NCI-H2029 treated with DMSO at 0.1 percent for 48 hours (cell line): ENCODE data around the gene C21orf91.

Experiments
- DNase-seq: peaks from one replicate; lab custom pipeline; 2025; lab: John Stamatoyannopoulos, UW

The C21orf91 gene

GRCh38 chr21:17797967-17798366 lies 21.2 kb downstream of the C21orf91 start:
- DNase-seq, result no peak

- DNase-seq, result no peak
Measured at GRCh38 chr21:17796503-17796902, 22.7 kb downstream of the C21orf91 start.

DNA sequence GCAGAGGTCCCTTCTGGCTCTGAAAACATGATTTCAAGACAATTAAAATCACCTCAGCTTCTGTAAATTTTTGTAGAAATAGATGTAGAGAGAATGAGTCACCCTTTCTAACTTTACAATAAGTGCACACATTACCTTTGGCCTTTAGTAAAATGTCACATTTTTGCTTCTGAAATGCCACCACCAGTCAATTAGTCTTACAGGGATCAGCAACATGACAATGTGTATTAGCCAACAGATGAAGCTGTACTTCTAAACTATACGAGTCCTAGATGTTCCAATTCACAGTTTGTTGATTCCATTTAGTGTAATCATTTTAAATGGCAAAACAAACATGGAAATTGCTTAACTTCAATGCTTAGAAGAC lies 23.1 kb downstream of the C21orf91 start:
- DNase-seq, result no peak

DNA sequence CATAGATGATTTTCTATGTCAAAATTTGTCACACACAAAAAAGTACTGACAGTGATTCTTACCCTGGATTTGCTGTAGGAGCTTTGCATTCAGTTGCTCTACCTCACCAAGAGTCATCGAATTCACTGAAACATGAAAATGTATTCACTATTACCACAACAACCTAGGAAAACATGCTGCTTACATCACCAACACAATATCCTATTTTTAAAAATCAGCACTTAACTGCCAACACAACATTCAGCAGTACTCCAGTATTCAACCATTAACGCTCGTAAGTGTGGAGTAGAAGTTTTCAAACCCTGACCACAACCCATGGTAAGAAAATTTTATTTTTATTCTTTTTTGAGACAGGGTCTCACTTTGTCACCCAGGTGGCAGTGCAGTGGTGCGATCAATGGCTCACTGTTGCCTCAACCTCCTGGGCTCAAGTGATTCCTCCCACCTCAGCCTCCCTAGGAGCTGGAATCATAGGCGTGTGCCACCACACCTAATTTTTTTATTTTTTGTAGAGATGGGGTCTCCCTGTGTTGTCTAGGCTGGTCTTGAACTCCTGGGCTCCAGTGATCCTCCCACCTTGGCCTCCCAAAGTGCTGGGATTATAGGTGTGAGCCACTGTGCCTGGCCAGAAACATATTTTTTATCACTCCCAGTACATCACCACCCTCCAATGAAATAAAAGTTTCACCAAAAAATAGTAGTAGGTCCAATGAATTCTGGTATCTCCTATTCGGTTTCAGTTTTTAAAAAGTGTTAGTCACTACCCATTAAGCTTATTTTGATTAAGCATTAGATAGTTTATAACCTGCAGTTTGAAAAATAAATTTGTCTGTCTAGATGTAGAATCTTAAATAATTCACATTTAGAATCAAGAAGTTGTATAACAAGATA lies 23.8 kb downstream of the C21orf91 start:
- no peak for DNase-seq

GRCh38 chr21:17794518-17795145 lies 24.5 kb downstream of the C21orf91 start:
- no peak for DNase-seq

DNA sequence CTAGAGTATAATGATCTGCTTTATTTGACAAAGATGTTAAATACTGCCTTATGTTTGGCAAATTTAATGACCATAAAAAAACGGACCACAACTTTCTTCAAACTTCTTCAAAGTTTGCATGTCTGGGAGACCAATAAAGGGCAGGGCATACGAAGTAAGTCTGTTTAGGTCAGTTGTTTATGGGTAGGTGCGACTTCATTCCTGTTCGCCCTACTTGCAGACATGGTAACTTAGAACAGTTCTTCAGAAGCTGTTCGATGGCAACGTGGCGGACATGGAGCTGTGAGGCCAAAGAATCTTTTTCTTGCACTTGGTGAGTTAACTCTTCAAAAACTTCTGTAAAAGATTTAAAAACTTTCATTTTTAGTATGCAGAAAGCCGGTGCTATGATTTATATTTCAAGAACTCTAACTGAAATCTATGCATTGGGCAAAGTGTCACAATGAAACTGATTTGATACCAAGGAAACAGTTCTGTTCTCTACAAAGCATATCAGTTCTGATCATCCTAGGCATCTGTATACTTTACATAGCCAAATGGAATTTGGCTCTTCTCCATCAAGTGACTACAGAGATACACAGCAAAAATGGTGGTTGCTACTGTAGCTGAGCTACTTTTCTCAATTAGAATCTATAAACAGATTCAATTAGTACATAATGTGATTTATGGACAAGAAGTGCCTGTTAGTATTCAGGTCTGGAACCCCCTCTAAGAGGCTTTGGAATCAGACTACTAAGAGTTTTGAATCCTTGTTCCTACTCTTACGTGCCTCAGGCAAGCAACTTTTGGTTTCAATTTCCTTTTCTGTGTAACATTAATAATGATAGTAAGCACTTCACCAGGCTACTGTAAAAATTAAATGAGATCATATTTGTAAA lies 25.7 kb downstream of the C21orf91 start:
- DNase-seq, result no peak

DNA sequence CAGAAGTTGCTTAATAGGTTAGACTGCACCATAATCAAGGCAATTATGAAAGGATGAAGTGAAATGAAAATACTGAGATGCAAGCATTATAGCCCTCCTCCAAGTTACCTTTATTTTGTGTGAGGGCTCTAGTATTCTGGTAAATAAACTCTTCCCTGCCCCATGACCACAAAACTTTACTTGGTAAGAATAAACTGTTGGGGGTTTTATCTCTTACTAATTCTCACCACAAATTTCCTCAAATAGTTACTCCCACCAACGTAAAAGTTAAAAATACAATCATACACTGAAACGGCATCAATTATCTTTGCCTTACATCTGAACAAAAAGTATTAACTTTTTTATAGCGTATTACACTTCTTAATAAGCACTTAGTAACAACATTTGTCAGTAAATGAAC lies 29.5 kb downstream of the C21orf91 start:
- DNase-seq, result no peak

GRCh38 chr21:17789069-17789468 lies 30.1 kb downstream of the C21orf91 start:
- DNase-seq, result no peak

DNA sequence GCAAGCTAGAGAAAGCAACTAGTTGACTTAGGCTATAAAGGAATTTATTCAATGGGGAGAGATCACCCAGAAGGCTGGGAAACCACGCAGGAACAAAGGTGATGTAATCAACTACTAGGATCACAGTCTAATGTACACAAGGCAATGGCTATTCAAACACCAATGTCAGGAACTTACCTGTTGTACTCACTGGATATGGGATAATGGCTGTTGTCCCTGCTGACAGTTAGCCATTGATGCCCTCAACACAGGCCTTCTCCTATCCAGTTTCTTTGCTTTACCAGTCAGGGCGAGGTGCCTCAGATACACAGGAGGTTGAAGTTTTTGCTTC lies 32.3 kb downstream of the C21orf91 start:
- no peak for DNase-seq

DNA sequence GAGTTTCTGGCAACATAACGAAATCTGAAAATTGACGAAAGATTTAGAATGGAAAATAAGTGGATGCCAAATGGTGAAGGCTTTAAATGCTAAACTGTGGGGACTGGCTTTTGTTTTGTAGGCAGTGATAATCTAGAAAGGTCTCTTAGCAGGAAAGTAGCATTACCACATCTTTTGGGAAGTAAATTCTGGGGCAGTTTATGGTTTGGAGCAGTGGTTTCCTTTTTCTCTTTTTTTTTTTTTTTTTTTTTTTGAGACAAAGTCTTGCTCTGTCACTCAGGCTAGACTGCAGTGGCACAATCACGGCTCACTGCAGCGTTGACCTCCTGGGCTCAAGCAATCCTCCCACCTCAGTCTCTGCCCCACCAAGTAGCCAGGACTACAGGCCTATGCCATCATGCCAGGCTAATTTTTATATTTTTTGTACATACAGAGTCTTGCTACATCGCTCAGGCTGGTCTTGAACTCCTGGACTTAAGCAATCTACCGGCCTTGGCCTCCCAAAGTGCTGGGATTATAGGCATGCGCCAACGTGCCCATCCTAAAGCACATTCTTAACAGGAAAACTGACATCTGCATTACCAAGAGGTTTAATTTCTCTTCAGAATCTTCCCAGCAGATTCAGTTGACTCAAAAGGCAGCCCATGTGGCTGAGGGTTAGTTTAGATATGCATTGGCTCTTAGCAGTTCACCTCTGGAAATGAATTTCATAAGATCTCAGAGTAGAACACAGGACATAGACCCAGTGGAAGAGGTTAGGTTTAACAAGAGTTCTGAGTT lies 32.9 kb downstream of the C21orf91 start:
- no peak for DNase-seq

DNA sequence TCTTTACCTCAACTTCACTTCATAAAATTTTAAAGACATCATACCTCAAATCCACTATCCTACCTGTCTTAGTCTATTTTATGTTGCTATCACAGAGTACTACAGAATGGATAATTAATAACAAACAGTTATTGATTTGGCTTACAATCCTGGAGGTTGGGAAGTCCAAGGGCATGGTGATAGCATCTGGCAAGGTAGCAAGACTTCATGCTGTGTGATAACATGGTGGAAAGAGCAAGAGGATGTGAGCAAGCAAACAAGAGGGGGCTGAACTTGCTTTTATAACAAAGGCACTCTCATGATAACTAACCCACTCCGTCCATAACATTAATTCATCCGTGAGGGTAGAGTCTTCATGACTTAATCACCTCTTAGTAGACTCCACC lies 33.8 kb downstream of the C21orf91 start:
- no peak for DNase-seq

GRCh38 chr21:17784604-17785402 lies 34.4 kb downstream of the C21orf91 start:
- DNase-seq, result no peak

- no peak for DNase-seq
Measured at GRCh38 chr21:17784180-17784598, 35.0 kb downstream of the C21orf91 start.

- DNase-seq, result no peak
Measured at GRCh38 chr21:17783481-17784179, 35.5 kb downstream of the C21orf91 start.

DNA sequence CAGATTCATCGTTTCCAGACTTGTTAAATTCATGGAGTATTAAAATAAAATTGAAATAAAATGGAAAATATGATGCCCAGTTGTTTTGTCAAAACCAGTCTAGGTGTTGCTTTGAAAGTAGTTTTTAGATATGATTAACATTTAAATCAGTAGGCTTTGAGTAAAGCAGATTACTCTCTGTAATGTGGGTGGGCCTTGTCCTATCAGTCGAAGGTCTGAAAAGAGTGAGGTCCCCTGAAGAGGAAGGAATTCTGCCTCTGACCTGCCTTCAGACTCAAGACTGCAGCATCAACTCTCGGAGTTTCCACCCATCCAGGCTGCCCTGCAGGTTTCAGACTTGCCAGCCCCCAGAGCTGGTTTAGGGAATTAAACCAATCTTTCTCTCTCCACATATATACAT lies 36.2 kb downstream of the C21orf91 start:
- DNase-seq, result no peak

GRCh38 chr21:17782051-17782450 lies 37.1 kb downstream of the C21orf91 start:
- no peak for DNase-seq

- no peak for DNase-seq
Measured at GRCh38 chr21:17781524-17781923, 37.6 kb downstream of the C21orf91 start.

GRCh38 chr21:17780539-17780938 lies 38.6 kb downstream of the C21orf91 start:
- DNase-seq, result no peak

GRCh38 chr21:17779980-17780379 lies 39.2 kb downstream of the C21orf91 start:
- no peak for DNase-seq

DNA sequence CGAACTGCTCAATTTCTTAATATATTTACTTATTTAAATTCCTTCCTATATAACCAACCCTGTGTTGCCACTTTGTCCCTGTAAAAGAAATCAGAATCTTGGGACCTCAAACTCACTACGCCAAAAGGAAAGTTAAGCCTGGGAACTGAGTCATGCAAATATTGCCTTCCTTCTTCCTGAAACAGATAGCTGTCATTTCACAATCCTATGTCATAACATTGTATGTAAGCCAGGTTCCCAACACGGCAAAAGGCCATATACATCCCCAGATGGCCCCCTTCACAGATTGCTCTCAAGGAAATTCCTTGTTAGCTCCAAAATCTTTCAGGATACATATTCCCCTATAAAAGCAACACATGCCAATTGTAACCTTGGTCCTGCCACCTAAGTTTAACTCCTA lies 39.7 kb downstream of the C21orf91 start:
- DNase-seq, result no peak
